ENCODE results near the gene XYLT1. TPM values are rescaled to one million over a fixed set of nuclear protein-coding genes. Genes with fewer than 3 reads are reported as not detected.

The XYLT1 gene
- total and polyA plus RNA-seq, 10 of the 15 experiments (the other 5 are each of a cell fraction or from before 2014, with no cell fraction given), result 0.88 to 14.8 (median 5.8) TPM

DNA sequence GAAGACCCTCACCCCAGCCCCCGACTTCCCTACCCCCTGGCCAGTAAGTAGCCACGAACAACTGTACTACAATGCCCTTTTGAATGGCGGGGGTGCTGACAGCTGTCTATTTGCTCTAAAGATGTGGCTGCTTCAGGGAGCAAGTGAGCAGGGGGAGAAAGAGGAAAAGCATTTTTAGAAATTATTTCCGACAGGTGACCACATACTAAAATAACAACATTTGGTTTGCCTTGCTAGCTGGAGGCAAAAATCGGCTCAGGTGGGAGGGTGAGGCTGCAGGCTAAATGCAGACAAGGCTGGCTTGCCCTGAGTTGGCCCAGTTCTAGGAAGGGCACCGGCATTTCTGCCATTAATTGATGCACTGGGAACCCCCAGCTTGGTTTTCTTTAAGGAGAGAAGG, 188.5 kb downstream of the XYLT1 start (continued):
- TF ChIP-seq, protein P1, sequence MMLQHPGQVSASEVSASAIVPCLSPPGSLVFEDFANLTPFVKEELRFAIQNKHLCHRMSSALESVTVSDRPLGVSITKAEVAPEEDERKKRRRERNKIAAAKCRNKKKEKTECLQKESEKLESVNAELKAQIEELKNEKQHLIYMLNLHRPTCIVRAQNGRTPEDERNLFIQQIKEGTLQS (IDR thresholded peaks at IDR 0.05; ENCODE audit: borderline replicate concordance, extremely low read depth, low read depth, low read length), result no peak
- TF ChIP-seq SIX5 (IDR thresholded peaks at IDR 0.05; ENCODE audit: low read depth, low read length, severe bottlenecking) (no peak), SMAD5 (IDR thresholded peaks at IDR 0.05; ENCODE audit: low read depth) (no peak), HDAC2 (IDR thresholded peaks at IDR 0.05) (no peak), EZH2 (IDR thresholded peaks at IDR 0.05; ENCODE audit: borderline replicate concordance, control insufficient read depth, low read depth, low read length) (no peak), NR2C2 (IDR thresholded peaks at IDR 0.05; ENCODE audit: borderline replicate concordance, control insufficient read depth, insufficient read length, low read depth) (no peak), RUNX3 (IDR thresholded peaks at IDR 0.05; ENCODE audit: low read length) (peak; percentile 91), TCF7 (IDR thresholded peaks at IDR 0.05; ENCODE audit: borderline replicate concordance) (no peak), CEBPB (IDR thresholded peaks at IDR 0.05; ENCODE audit: borderline replicate concordance in 1 of 2, low read depth in 2 of 2, low read length in 2 of 2) (no peak), POLR2AphosphoS2 (IDR thresholded peaks at IDR 0.05; ENCODE audit: low read depth, low read length) (no peak), NR2F1 (conservative IDR thresholded peaks at IDR 0.05) (no peak)
- TF ChIP-seq, protein P2, sequence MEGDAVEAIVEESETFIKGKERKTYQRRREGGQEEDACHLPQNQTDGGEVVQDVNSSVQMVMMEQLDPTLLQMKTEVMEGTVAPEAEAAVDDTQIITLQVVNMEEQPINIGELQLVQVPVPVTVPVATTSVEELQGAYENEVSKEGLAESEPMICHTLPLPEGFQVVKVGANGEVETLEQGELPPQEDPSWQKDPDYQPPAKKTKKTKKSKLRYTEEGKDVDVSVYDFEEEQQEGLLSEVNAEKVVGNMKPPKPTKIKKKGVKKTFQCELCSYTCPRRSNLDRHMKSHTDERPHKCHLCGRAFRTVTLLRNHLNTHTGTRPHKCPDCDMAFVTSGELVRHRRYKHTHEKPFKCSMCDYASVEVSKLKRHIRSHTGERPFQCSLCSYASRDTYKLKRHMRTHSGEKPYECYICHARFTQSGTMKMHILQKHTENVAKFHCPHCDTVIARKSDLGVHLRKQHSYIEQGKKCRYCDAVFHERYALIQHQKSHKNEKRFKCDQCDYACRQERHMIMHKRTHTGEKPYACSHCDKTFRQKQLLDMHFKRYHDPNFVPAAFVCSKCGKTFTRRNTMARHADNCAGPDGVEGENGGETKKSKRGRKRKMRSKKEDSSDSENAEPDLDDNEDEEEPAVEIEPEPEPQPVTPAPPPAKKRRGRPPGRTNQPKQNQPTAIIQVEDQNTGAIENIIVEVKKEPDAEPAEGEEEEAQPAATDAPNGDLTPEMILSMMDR (IDR thresholded peaks at IDR 0.05 in 2 of 3, conservative IDR thresholded peaks at IDR 0.05 in 1 of 3; ENCODE audit: control insufficient read depth in 2 of 3, extremely low read depth in 1 of 3, insufficient read depth in 1 of 3, low read depth in 3 of 3, low read length in 3 of 3), result no peak
- TF ChIP-seq, protein P3, sequence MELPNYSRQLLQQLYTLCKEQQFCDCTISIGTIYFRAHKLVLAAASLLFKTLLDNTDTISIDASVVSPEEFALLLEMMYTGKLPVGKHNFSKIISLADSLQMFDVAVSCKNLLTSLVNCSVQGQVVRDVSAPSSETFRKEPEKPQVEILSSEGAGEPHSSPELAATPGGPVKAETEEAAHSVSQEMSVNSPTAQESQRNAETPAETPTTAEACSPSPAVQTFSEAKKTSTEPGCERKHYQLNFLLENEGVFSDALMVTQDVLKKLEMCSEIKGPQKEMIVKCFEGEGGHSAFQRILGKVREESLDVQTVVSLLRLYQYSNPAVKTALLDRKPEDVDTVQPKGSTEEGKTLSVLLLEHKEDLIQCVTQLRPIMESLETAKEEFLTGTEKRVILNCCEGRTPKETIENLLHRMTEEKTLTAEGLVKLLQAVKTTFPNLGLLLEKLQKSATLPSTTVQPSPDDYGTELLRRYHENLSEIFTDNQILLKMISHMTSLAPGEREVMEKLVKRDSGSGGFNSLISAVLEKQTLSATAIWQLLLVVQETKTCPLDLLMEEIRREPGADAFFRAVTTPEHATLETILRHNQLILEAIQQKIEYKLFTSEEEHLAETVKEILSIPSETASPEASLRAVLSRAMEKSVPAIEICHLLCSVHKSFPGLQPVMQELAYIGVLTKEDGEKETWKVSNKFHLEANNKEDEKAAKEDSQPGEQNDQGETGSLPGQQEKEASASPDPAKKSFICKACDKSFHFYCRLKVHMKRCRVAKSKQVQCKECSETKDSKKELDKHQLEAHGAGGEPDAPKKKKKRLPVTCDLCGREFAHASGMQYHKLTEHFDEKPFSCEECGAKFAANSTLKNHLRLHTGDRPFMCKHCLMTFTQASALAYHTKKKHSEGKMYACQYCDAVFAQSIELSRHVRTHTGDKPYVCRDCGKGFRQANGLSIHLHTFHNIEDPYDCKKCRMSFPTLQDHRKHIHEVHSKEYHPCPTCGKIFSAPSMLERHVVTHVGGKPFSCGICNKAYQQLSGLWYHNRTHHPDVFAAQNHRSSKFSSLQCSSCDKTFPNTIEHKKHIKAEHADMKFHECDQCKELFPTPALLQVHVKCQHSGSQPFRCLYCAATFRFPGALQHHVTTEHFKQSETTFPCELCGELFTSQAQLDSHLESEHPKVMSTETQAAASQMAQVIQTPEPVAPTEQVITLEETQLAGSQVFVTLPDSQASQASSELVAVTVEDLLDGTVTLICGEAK (IDR thresholded peaks at IDR 0.05; ENCODE audit: borderline replicate concordance), result no peak
- TF ChIP-seq, protein P4, sequence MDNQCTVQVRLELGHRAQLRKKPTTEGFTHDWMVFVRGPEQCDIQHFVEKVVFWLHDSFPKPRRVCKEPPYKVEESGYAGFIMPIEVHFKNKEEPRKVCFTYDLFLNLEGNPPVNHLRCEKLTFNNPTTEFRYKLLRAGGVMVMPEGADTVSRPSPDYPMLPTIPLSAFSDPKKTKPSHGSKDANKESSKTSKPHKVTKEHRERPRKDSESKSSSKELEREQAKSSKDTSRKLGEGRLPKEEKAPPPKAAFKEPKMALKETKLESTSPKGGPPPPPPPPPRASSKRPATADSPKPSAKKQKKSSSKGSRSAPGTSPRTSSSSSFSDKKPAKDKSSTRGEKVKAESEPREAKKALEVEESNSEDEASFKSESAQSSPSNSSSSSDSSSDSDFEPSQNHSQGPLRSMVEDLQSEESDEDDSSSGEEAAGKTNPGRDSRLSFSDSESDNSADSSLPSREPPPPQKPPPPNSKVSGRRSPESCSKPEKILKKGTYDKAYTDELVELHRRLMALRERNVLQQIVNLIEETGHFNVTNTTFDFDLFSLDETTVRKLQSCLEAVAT (IDR thresholded peaks at IDR 0.05), result no peak
- TF ChIP-seq, protein P5, sequence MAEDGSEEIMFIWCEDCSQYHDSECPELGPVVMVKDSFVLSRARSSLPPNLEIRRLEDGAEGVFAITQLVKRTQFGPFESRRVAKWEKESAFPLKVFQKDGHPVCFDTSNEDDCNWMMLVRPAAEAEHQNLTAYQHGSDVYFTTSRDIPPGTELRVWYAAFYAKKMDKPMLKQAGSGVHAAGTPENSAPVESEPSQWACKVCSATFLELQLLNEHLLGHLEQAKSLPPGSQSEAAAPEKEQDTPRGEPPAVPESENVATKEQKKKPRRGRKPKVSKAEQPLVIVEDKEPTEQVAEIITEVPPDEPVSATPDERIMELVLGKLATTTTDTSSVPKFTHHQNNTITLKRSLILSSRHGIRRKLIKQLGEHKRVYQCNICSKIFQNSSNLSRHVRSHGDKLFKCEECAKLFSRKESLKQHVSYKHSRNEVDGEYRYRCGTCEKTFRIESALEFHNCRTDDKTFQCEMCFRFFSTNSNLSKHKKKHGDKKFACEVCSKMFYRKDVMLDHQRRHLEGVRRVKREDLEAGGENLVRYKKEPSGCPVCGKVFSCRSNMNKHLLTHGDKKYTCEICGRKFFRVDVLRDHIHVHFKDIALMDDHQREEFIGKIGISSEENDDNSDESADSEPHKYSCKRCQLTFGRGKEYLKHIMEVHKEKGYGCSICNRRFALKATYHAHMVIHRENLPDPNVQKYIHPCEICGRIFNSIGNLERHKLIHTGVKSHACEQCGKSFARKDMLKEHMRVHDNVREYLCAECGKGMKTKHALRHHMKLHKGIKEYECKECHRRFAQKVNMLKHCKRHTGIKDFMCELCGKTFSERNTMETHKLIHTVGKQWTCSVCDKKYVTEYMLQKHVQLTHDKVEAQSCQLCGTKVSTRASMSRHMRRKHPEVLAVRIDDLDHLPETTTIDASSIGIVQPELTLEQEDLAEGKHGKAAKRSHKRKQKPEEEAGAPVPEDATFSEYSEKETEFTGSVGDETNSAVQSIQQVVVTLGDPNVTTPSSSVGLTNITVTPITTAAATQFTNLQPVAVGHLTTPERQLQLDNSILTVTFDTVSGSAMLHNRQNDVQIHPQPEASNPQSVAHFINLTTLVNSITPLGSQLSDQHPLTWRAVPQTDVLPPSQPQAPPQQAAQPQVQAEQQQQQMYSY (CRISPR knock-in tag; IDR thresholded peaks at IDR 0.05), result no peak
- TF ChIP-seq, protein P6, sequence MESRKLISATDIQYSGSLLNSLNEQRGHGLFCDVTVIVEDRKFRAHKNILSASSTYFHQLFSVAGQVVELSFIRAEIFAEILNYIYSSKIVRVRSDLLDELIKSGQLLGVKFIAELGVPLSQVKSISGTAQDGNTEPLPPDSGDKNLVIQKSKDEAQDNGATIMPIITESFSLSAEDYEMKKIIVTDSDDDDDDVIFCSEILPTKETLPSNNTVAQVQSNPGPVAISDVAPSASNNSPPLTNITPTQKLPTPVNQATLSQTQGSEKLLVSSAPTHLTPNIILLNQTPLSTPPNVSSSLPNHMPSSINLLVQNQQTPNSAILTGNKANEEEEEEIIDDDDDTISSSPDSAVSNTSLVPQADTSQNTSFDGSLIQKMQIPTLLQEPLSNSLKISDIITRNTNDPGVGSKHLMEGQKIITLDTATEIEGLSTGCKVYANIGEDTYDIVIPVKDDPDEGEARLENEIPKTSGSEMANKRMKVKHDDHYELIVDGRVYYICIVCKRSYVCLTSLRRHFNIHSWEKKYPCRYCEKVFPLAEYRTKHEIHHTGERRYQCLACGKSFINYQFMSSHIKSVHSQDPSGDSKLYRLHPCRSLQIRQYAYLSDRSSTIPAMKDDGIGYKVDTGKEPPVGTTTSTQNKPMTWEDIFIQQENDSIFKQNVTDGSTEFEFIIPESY (IDR thresholded peaks at IDR 0.05), result no peak

Data from GM12878 (cell line).